ENCODE measurements around the gene A2M. TPM values are rescaled to one million over a fixed set of nuclear protein-coding genes. Genes with fewer than 3 reads are reported as not detected.
A peak's percentile ranks its signal among the peaks of the same experiment; 100 is the strongest.

A2M gene
- total RNA-seq, 1 experiment from 2014 or later: 1.9 TPM

GRCh38 chr12:9094512-9095206, 21.1 kb downstream of the A2M start:
- Mint-ChIP-seq H3K9me3 (no peaks in the 10 kb centered on the region), H3K4me1 (0 out of 2 replicates have a peak, but pooled peaks cover 3% of the 10 kb centered on the region), H3K27ac (no peak overlapping the region), H3K4me3 (no peak overlapping the region), H3K36me3 (no peaks in the 10 kb centered on the region), H3K27me3 (ENCODE audit: low read depth) (no peaks in the 10 kb centered on the region)
- ATAC-seq (no peak), DNase-seq (ENCODE audit: low spot score) (no peak)
- POLR2A ChIA-PET: no interaction called here
- CTCF ChIA-PET: no interaction called here
- TF ChIP-seq MLX (CRISPR knock-in tag; IDR thresholded peaks at IDR 0.05) (no peak), OVOL2 (CRISPR knock-in tag; IDR thresholded peaks at IDR 0.05; ENCODE audit: borderline replicate concordance) (no peak), ZNF512 (CRISPR knock-in tag; IDR thresholded peaks at IDR 0.05; ENCODE audit: borderline replicate concordance) (no peak), MXD4 (CRISPR knock-in tag; IDR thresholded peaks at IDR 0.05; ENCODE audit: borderline replicate concordance) (no peak), NR1H2 (CRISPR knock-in tag; IDR thresholded peaks at IDR 0.05) (no peak), PREB (CRISPR knock-in tag; IDR thresholded peaks at IDR 0.05; ENCODE audit: borderline replicate concordance) (no peak), ZNF121 (CRISPR knock-in tag; IDR thresholded peaks at IDR 0.05) (no peak), CREB1 (CRISPR knock-in tag; IDR thresholded peaks at IDR 0.05) (no peak), NFATC4 (CRISPR knock-in tag; IDR thresholded peaks at IDR 0.05) (no peak), ZMAT4 (CRISPR knock-in tag; IDR thresholded peaks at IDR 0.05) (no peak), ZNF416 (CRISPR knock-in tag; IDR thresholded peaks at IDR 0.05) (no peak), E2F1 (CRISPR knock-in tag; IDR thresholded peaks at IDR 0.05) (no peak), TCF7 (CRISPR knock-in tag; IDR thresholded peaks at IDR 0.05; ENCODE audit: low read depth) (no peak)

GRCh38 chr12:9091891-9092598, 23.7 kb downstream of the A2M start:
- peak; percentile 22; the same call in 1 of the 2 replicates for ATAC-seq
- no peak for DNase-seq (ENCODE audit: low spot score)
- H3K4me3 Mint-ChIP-seq: no peak overlapping the region
- ChIA-PET POLR2A (no interaction called here), CTCF (no interaction called here)
- 0 out of 2 replicates have a peak, but pooled peaks cover 3% of the 10 kb centered on the region for H3K4me1 Mint-ChIP-seq
- no peak overlapping the region for H3K27ac Mint-ChIP-seq
- H3K27me3 Mint-ChIP-seq (ENCODE audit: low read depth): no peaks in the 10 kb centered on the region
- H3K9me3 Mint-ChIP-seq: no peaks in the 10 kb centered on the region
- H3K36me3 Mint-ChIP-seq: no peaks in the 10 kb centered on the region
- no peak for TF ChIP-seq NFE2L1 (CRISPR knock-in tag; IDR thresholded peaks at IDR 0.05)
- no peak for TF ChIP-seq ATF6 (CRISPR knock-in tag; IDR thresholded peaks at IDR 0.05)
- no peak for TF ChIP-seq ATF1 (CRISPR knock-in tag; IDR thresholded peaks at IDR 0.05)
- TF ChIP-seq ARID4B (CRISPR knock-in tag; IDR thresholded peaks at IDR 0.05; ENCODE audit: borderline replicate concordance): no peak
- no peak for TF ChIP-seq SP1 (CRISPR knock-in tag; conservative IDR thresholded peaks at IDR 0.05)
- no peak for TF ChIP-seq OVOL2 (CRISPR knock-in tag; IDR thresholded peaks at IDR 0.05; ENCODE audit: borderline replicate concordance)
- no peak for TF ChIP-seq MXD4 (CRISPR knock-in tag; IDR thresholded peaks at IDR 0.05; ENCODE audit: borderline replicate concordance)
- no peak for TF ChIP-seq PREB (CRISPR knock-in tag; IDR thresholded peaks at IDR 0.05; ENCODE audit: borderline replicate concordance)
- TF ChIP-seq CBFB (CRISPR knock-in tag; IDR thresholded peaks at IDR 0.05; ENCODE audit: low read depth): no peak
- no peak for TF ChIP-seq KAT7 (CRISPR knock-in tag; IDR thresholded peaks at IDR 0.05; ENCODE audit: borderline replicate concordance)

All from WTC11 (cell line).